HepG2 (cell line): ENCODE results near the gene THADA. TPM values are rescaled to one million over a fixed set of nuclear protein-coding genes. Genes with fewer than 3 reads are reported as not detected.

Experiments
- CCAR2 ChIP-seq: fragments of 200-400 bp; formaldehyde crosslinking; optimal IDR thresholded peaks from 2 replicates; pipeline ENCODE3; 2018; ENCODE audit warnings: low read depth, mild to moderate bottlenecking, low read length, moderate library complexity
- HNF1B ChIP-seq: sonication (generic); formaldehyde crosslinking; IDR thresholded peaks from 2 replicates; pipeline ENCODE4 v1.5.1; 2020; ENCODE audit warnings: mild to moderate bottlenecking, moderate library complexity, missing genetic modification reagents
- KIAA2018 ChIP-seq: sonication (generic); formaldehyde crosslinking; IDR thresholded peaks from 2 replicates; pipeline ENCODE4 v1.5.0; 2020; ENCODE audit warnings: mild to moderate bottlenecking, missing genetic modification reagents, borderline replicate concordance
- MNT ChIP-seq: fragments of 450-650 bp; IDR thresholded peaks from 2 replicates; pipeline ENCODE4 v1.6.1; 2016
- TCF7 ChIP-seq: sonication (generic); IDR thresholded peaks from 2 replicates; pipeline ENCODE4 v1.6.1; 2016; ENCODE audit warnings: antibody characterized with exemption, low read depth
- ZBTB40 ChIP-seq, 2 experiments: fragments of 450-650 bp in 1 of 2; sonication (generic) in 1 of 2; formaldehyde crosslinking in 1 of 2; IDR thresholded peaks; 2 replicates each; pipeline versions ENCODE4 v1.6.1 to v1.8.0; 2016 to 2022; ENCODE audit warnings: antibody characterized with exemption in 1 of 2, mild to moderate bottlenecking in 1 of 2, missing genetic modification reagents in 1 of 2
- polyA plus RNA-seq, 8 experiments: library from polyadenylated mRNA; depleted of rRNA in 3 of 8; stranded (reverse) in 7 of 8; unstranded in 1 of 8; fragments of >200 nt; fragmentation: Illumina TruSeq in 4 of 8; extraction: Trizol in 4 of 8; gene quantifications; 2 replicates each; pipeline versions ENCODE4 v1.2.1 to v1.2.3, GENCODE V29; 2011 to 2016; ENCODE audit warnings: low read depth in 4 of 8, missing spikeins in 1 of 8, mixed read lengths in 1 of 8; ENCODE audit not compliant: insufficient read depth in 1 of 8
- total RNA-seq, 5 experiments: library from RNA; depleted of rRNA; stranded (reverse); fragments of >200 nt; fragmentation: Illumina TruSeq; extraction: Trizol; gene quantifications; 2 replicates each; pipeline ENCODE4 v1.2.3, GENCODE V29; 2016; ENCODE audit warnings: low read depth in 1 of 5

THADA gene
- total and polyA plus RNA-seq, 2 of the 13 experiments (the other 11 are each of a cell fraction or from before 2014, with no cell fraction given) = 12.7 to 21.7 TPM

GRCh38 chr2:43221763-43222474 is 373.9 kb downstream of the THADA start (continued):
- peak; percentile 24; the same call in 1 of the 2 replicates for TF ChIP-seq MNT
- TF ChIP-seq CCAR2 = peak; percentile 77
- TF ChIP-seq HNF1B (CRISPR knock-in tag) = peak; percentile 70; the same call in 1 of the 2 replicates
- TF ChIP-seq ZBTB40 (IDR thresholded peaks at IDR 0.05) = no peak
- no peak for TF ChIP-seq ZBTB40 (CRISPR knock-in tag; IDR thresholded peaks at IDR 0.05)
- TF ChIP-seq KIAA2018 (CRISPR knock-in tag) = no peak
- no peak for TF ChIP-seq TCF7
